IMR-90 (cell line): ENCODE measurements around the gene BCL2L11. TPM values are rescaled to one million over a fixed set of nuclear protein-coding genes. Genes with fewer than 3 reads are reported as not detected.

Experiments
- ATAC-seq: fragments of 200-7000 bp; cut with Tn5 transposase; 2 replicates; pipeline ENCODE4 v1.9.1; 2020; ENCODE audit warnings: low read depth, mild to moderate bottlenecking, moderate library complexity
- BruUV-seq: library from RNA; stranded (reverse); fragments of 400-500 nt; replicated peaks from 2 replicates; lab custom pipeline; 2021; lab: Mats Ljungman, UMichigan
- CTCF ChIA-PET: fragments of 300-600 bp; formaldehyde crosslinking; extraction: SDS; loops from one replicate; lab custom pipeline; 2021; ENCODE audit warnings: antibody characterized with exemption; lab: Yijun Ruan, JAX
- POLR2A ChIA-PET: fragments of 300-600 bp; sonication (Branson Sonifier 250); formaldehyde crosslinking; loops from one replicate; lab custom pipeline; 2022; ENCODE audit warnings: antibody characterized with exemption; ENCODE audit not compliant: unreplicated experiment; lab: Charles Lee
- DNase-seq: peaks from one replicate; pipeline ENCODE4 v3.0.0; 2013
- H2AFZ ChIP-seq: replicated peaks from 2 replicates; pipeline ENCODE3; 2013; ENCODE audit warnings: low read length, mild to moderate bottlenecking; ENCODE audit not compliant: poor library complexity
- H2AK5ac ChIP-seq: 2 replicates; pipeline ENCODE4 v1.6.1; 2013; ENCODE audit warnings: low read depth, low read length, inconsistent platforms
- H2AK9ac ChIP-seq: replicated peaks from 2 replicates; pipeline ENCODE3; 2013; ENCODE audit warnings: mild to moderate bottlenecking, low read depth, low read length, moderate library complexity; ENCODE audit not compliant: poor library complexity
- H2BK120ac ChIP-seq: 2 replicates; pipeline ENCODE4 v1.6.1; 2013; ENCODE audit warnings: low read depth, low read length, inconsistent platforms
- H2BK15ac ChIP-seq: 3 replicates; pipeline ENCODE4 v1.6.1; 2013; ENCODE audit warnings: low read depth, low read length, inconsistent platforms
- H2BK20ac ChIP-seq: 2 replicates; pipeline ENCODE4 v1.6.1; 2013; ENCODE audit warnings: low read depth, mild to moderate bottlenecking, inconsistent platforms, low read length, moderate library complexity
- H2BK5ac ChIP-seq: 2 replicates; pipeline ENCODE4 v1.6.1; 2013; ENCODE audit warnings: mild to moderate bottlenecking, low read depth, low read length, inconsistent platforms; ENCODE audit not compliant: poor library complexity, severe bottlenecking
- H3K14ac ChIP-seq: replicated peaks from 2 replicates; pipeline ENCODE4 v1.6.1; 2013; ENCODE audit warnings: low read depth, low read length, inconsistent platforms
- H3K18ac ChIP-seq: 2 replicates; pipeline ENCODE4 v1.6.1; 2013; ENCODE audit warnings: low read depth, low read length, control low read depth
- H3K23ac ChIP-seq: 2 replicates; pipeline ENCODE4 v1.6.1; 2013; ENCODE audit warnings: low read depth, low read length, inconsistent platforms
- H3K27ac ChIP-seq: 2 replicates; pipeline ENCODE4 v1.5.1; 2013; ENCODE audit warnings: mild to moderate bottlenecking, control low read depth, low read length; ENCODE audit not compliant: insufficient read depth
- H3K27me3 ChIP-seq: 2 replicates; pipeline ENCODE4 v1.6.1; 2013; ENCODE audit warnings: low read length; ENCODE audit not compliant: control insufficient read depth, insufficient read depth
- H3K36me3 ChIP-seq: 2 replicates; pipeline ENCODE4 v1.6.1; 2013; ENCODE audit warnings: low read length, mixed read lengths; ENCODE audit not compliant: control insufficient read depth, insufficient read depth
- H3K4ac ChIP-seq: 2 replicates; pipeline ENCODE4 v1.6.1; 2013; ENCODE audit warnings: low read depth, low read length, inconsistent platforms
- H3K4me1 ChIP-seq: 2 replicates; pipeline ENCODE4 v1.6.1; 2013; ENCODE audit warnings: low read length, mixed read lengths; ENCODE audit not compliant: control insufficient read depth, insufficient read depth
- H3K4me2 ChIP-seq: 2 replicates; pipeline ENCODE4 v1.6.1; 2013; ENCODE audit warnings: low read depth, mild to moderate bottlenecking, control low read depth, low read length, moderate library complexity
- H3K4me3 ChIP-seq: 2 replicates; pipeline ENCODE4 v1.5.1; 2013; ENCODE audit warnings: low read depth, mild to moderate bottlenecking, control low read depth, low read length, moderate library complexity; ENCODE audit not compliant: insufficient read depth
- H3K56ac ChIP-seq: 2 replicates; pipeline ENCODE4 v1.6.1; 2013; ENCODE audit warnings: low read length, inconsistent platforms; ENCODE audit not compliant: insufficient read depth; ENCODE audit errors: extremely low read depth
- H3K79me1 ChIP-seq, 2 experiments: 2 replicates each; pipeline ENCODE4 v1.6.1; 2013; ENCODE audit warnings: low read length in 2 of 2, inconsistent platforms in 1 of 2, low read depth in 1 of 2
- H3K9ac ChIP-seq: 2 replicates; pipeline ENCODE4 v1.6.1; 2013; ENCODE audit warnings: low read depth, low read length, control low read depth
- H3K9me1 ChIP-seq: 2 replicates; pipeline ENCODE4 v1.6.1; 2013; ENCODE audit warnings: low read length, inconsistent platforms; ENCODE audit not compliant: insufficient read depth
- H3K9me3 ChIP-seq: 2 replicates; pipeline ENCODE4 v1.6.1; 2013; ENCODE audit warnings: low read length; ENCODE audit not compliant: control insufficient read depth, insufficient read depth
- H4K20me1 ChIP-seq: 2 replicates; pipeline ENCODE4 v1.6.1; 2013; ENCODE audit warnings: low read length, inconsistent platforms; ENCODE audit not compliant: insufficient read depth
- H4K5ac ChIP-seq: 2 replicates; pipeline ENCODE4 v1.6.1; 2013; ENCODE audit warnings: mild to moderate bottlenecking, low read depth, low read length, control low read depth
- H4K8ac ChIP-seq, 2 experiments: 2 replicates each; pipeline ENCODE4 v1.6.1; 2013; ENCODE audit warnings: low read depth in 2 of 2, low read length in 2 of 2, control low read depth in 1 of 2, inconsistent platforms in 1 of 2
- H4K91ac ChIP-seq: 2 replicates; pipeline ENCODE4 v1.6.1; 2013; ENCODE audit warnings: low read depth, low read length, inconsistent platforms; ENCODE audit not compliant: insufficient read depth
- NFE2L2 ChIP-seq: fragments of 150-350 bp; IDR thresholded peaks from 2 replicates; pipeline ENCODE4 v1.6.1; 2016; ENCODE audit warnings: low read depth, mild to moderate bottlenecking, low read length
- WGBS, 2 experiments: methylation state at CpG; one replicate each; pipeline versions ENCODE4 v1.1.5 to v1.1.7; 2013; ENCODE audit warnings: missing lambda C conversion rate in 2 of 2; ENCODE audit not compliant: insufficient read length in 1 of 2; ENCODE audit errors: extremely low coverage in 2 of 2; 5-methylcytosine and 5-hydroxymethylcytosine counted together
- dilution Hi-C: fragments of 300-500 bp; cut with HindIII; formaldehyde crosslinking; loops from one replicate; pipeline ENCODE4 v1.14.3; 2018; ENCODE audit warnings: low sequenced_read_pairs; ENCODE audit not compliant: unreplicated experiment
- in situ Hi-C: fragments of 300-500 bp; cut with MboI; formaldehyde crosslinking; loops from 3 replicates; pipeline ENCODE4 v1.14.3; 2019; ENCODE audit warnings: low sequenced_read_pairs, inconsistent platforms, mixed read lengths
- intact Hi-C: fragments of 100-400 bp; cut with micrococcal nuclease; formaldehyde crosslinking; loops from 2 replicates; pipeline ENCODE4 v1.10.0; 2022
- polyA plus RNA-seq, 3 experiments: library from polyadenylated mRNA; depleted of rRNA; stranded (reverse); fragments of >200 nt; gene quantifications; 2 replicates each; pipeline ENCODE4 v1.2.3, GENCODE V29; 2012; ENCODE audit warnings: low replicate concordance in 1 of 3
- total RNA-seq: library from RNA; depleted of rRNA; stranded (reverse); fragments of >200 nt; gene quantifications from 2 replicates; pipeline ENCODE4 v1.2.3, GENCODE V29; 2012

The BCL2L11 gene
- total and polyA plus RNA-seq, 2 of the 4 experiments (the other 2 are of a cell fraction): 1.1 to 1.7 TPM

DNA sequence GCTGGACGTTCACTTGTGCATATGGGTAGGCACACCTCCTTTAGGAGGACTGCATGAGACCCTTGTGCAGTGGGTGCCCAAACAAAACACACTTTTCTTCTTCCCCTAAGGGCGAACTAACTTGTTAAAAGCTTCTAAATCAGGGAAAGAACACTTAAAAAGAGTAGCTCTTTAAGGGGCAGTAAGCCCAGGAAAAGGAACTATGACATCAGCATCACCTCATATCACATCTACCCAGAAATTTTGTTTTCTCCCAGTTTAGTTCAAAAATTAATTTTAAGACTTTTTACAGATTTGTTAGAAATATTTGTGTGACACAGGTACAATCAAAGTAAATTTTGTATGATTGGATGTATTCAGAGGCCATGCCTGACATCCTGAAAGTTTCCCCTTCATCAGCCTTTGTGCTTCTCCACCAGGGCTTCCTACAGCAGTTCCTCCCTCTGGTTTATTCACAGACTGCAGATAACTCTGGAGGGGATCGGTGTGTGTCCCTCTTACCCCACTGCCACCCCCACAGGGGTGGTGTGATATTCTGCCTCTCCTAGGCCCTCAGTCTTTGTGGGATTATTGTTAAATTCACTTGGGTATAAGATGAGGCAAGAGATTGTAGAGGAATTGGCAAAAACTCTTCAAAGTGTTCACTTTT lies 27.6 kb downstream of the BCL2L11 start:
- ATAC-seq: no peak
- H2BK20ac ChIP-seq: no peak overlapping the region
- H3K9ac ChIP-seq: no peak overlapping the region
- H3K4ac ChIP-seq: no peak overlapping the region
- no peaks in the 10 kb centered on the region for H3K4me1 ChIP-seq
- H3K27me3 ChIP-seq: no peaks in the 10 kb centered on the region
- no peak overlapping the region for H4K8ac ChIP-seq
- dilution Hi-C loops: no loop called here
- no peaks in the 10 kb centered on the region for H3K79me1 ChIP-seq
- H3K36me3 ChIP-seq: peaks cover 7% of the 10 kb centered on the region
- H4K20me1 ChIP-seq: no peaks in the 10 kb centered on the region
- no peak overlapping the region for H2AFZ ChIP-seq
- CTCF ChIA-PET: no interaction called here
- H3K14ac ChIP-seq: no peak overlapping the region
- H4K91ac ChIP-seq: no peak overlapping the region
- intact Hi-C loops: loop anchor here (5.0 kb wide), 1 partner anchor 59 kb away; no protein-coding TSS in a partner anchor
- no peak overlapping the region for H3K27ac ChIP-seq
- no peak overlapping the region for H2AK5ac ChIP-seq
- no peak for TF ChIP-seq NFE2L2
- no peak overlapping the region for H2BK5ac ChIP-seq
- no peak overlapping the region for H3K56ac ChIP-seq
- no CpG with 5 or more reads among the region's 3 CpGs for WGBS, 2 experiments
- no peak for DNase-seq
- no peaks in the 10 kb centered on the region for H3K9me1 ChIP-seq
- no TSS peak for BruUV-seq
- in situ Hi-C loops: no loop called here
- H3K4me2 ChIP-seq: no peak overlapping the region
- H3K23ac ChIP-seq: no peak overlapping the region
- no peak overlapping the region for H2AK9ac ChIP-seq
- no peak overlapping the region for H3K4me3 ChIP-seq
- no peak overlapping the region for H4K5ac ChIP-seq
- no peak overlapping the region for H3K18ac ChIP-seq
- no peaks in the 10 kb centered on the region for H3K9me3 ChIP-seq
- POLR2A ChIA-PET: no interaction called here
- H2BK120ac ChIP-seq: no peak overlapping the region
- H2BK15ac ChIP-seq: no peak overlapping the region
